MM.1S (cell line): Measurements from ENCODE around the gene TIGD2.

ENCODE experiments used
- DNase-seq: peaks from one replicate; pipeline ENCODE4 v3.0.0-alpha.2; 2015
- H2AFZ ChIP-seq: fragments of 300-600 bp; sonication (generic); 2 replicates; pipeline ENCODE4 v1.6.0; 2016; ENCODE audit warnings: antibody characterized with exemption, low read length
- H3F3A ChIP-seq: fragments of 300-600 bp; sonication (generic); 2 replicates; pipeline ENCODE4 v1.6.1; 2016; ENCODE audit warnings: mild to moderate bottlenecking, antibody characterized with exemption, low read length, moderate library complexity, mixed read lengths; ENCODE audit not compliant: insufficient read depth
- H3K27ac ChIP-seq: fragments of 300-600 bp; sonication (generic); 2 replicates; pipeline ENCODE4 v1.5.1; 2016; ENCODE audit warnings: mild to moderate bottlenecking, low read length
- H3K27me3 ChIP-seq: fragments of 300-600 bp; sonication (generic); replicated peaks from 2 replicates; pipeline ENCODE4 v1.6.0; 2016; ENCODE audit warnings: low read length; ENCODE audit not compliant: insufficient read depth
- H3K36me3 ChIP-seq: fragments of 300-600 bp; sonication (generic); replicated peaks from 2 replicates; pipeline ENCODE4 v1.6.1; 2016; ENCODE audit warnings: mild to moderate bottlenecking, low read length, mixed read lengths; ENCODE audit not compliant: insufficient read depth
- H3K4me1 ChIP-seq: fragments of 300-600 bp; sonication (generic); 2 replicates; pipeline ENCODE4 v1.6.1; 2016; ENCODE audit warnings: low read length, mixed read lengths
- H3K4me2 ChIP-seq: fragments of 300-600 bp; sonication (generic); 2 replicates; pipeline ENCODE4 v1.6.0; 2016; ENCODE audit warnings: low read depth, low read length
- H3K4me3 ChIP-seq: fragments of 300-600 bp; sonication (generic); 2 replicates; pipeline ENCODE4 v1.5.1; 2016; ENCODE audit warnings: low read length, mixed read lengths
- H3K79me2 ChIP-seq: fragments of 300-600 bp; sonication (generic); 2 replicates; pipeline ENCODE4 v1.6.1; 2016; ENCODE audit warnings: mixed run types, low read length, mixed read lengths
- H3K9ac ChIP-seq: fragments of 300-600 bp; sonication (generic); 2 replicates; pipeline ENCODE4 v1.6.1; 2016; ENCODE audit warnings: low read length, mixed read lengths
- H3K9me2 ChIP-seq: fragments of 300-600 bp; sonication (generic); replicated peaks from 2 replicates; pipeline ENCODE4 v1.6.1; 2016; ENCODE audit warnings: mild to moderate bottlenecking, low read length, mixed read lengths; ENCODE audit not compliant: insufficient read depth
- H3K9me3 ChIP-seq: fragments of 300-600 bp; sonication (generic); replicated peaks from 2 replicates; pipeline ENCODE4 v1.6.1; 2016; ENCODE audit warnings: mild to moderate bottlenecking, low read length, mixed read lengths; ENCODE audit not compliant: insufficient read depth
- H4K20me1 ChIP-seq: fragments of 300-600 bp; sonication (generic); 2 replicates; pipeline ENCODE4 v1.6.1; 2016; ENCODE audit warnings: mild to moderate bottlenecking, low read length, moderate library complexity, mixed read lengths; ENCODE audit not compliant: insufficient read depth
- EZH2 ChIP-seq: fragments of 300-600 bp; sonication (generic); optimal IDR thresholded peaks from 2 replicates; pipeline ENCODE3; 2017; ENCODE audit warnings: low read depth, mild to moderate bottlenecking, antibody characterized with exemption, low read length, mixed read lengths
- EZH2phosphoT487 ChIP-seq: fragments of 300-600 bp; sonication (generic); IDR thresholded peaks from 2 replicates; pipeline ENCODE4 v1.6.1; 2018; ENCODE audit warnings: antibody characterized with exemption, low read length
- TF ChIP-seq, protein P1 (sequence below): fragments of 300-600 bp; sonication (generic); IDR thresholded peaks from 2 replicates; pipeline ENCODE4 v1.5.1; 2016; ENCODE audit warnings: antibody characterized with exemption, low read length, mixed read lengths

Gene TIGD2

DNA sequence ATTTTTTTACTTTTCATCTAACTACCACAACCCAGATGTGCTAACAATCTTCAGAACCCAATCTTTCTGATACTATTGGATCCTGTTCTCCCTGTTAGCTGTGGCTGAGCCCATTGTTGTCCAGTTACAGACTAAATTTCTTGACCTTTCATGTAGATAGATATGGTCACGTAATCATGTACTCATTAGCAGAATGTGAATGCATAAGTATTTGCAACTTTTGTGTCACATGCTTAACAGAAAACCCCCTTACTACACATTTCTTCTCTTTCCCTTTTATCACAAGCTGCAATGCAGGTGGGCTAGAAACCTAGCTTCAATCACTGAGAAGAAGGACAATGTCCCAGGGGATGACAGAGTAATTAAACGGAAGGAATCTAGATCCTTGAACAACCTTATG lies 41.3 kb upstream of the TIGD2 start:
- Histone ChIP-seq H3K27ac (no peak overlapping the region), H3K27me3 (no peaks in the 10 kb centered on the region), H3K9me3 (no peaks in the 10 kb centered on the region), H3K9me2 (no peaks in the 10 kb centered on the region), H3K9ac (no peak overlapping the region), H4K20me1 (no peaks in the 10 kb centered on the region), H3K4me1 (no peaks in the 10 kb centered on the region), H3K4me2 (no peak overlapping the region), H3K36me3 (no peaks in the 10 kb centered on the region), H2AFZ (no peak overlapping the region), H3K79me2 (no peaks in the 10 kb centered on the region), H3F3A (no peaks in the 10 kb centered on the region), H3K4me3 (no peak overlapping the region)
- TF ChIP-seq EZH2 = no peak
- no peak for TF ChIP-seq EZH2phosphoT487
- TF ChIP-seq, protein P1, sequence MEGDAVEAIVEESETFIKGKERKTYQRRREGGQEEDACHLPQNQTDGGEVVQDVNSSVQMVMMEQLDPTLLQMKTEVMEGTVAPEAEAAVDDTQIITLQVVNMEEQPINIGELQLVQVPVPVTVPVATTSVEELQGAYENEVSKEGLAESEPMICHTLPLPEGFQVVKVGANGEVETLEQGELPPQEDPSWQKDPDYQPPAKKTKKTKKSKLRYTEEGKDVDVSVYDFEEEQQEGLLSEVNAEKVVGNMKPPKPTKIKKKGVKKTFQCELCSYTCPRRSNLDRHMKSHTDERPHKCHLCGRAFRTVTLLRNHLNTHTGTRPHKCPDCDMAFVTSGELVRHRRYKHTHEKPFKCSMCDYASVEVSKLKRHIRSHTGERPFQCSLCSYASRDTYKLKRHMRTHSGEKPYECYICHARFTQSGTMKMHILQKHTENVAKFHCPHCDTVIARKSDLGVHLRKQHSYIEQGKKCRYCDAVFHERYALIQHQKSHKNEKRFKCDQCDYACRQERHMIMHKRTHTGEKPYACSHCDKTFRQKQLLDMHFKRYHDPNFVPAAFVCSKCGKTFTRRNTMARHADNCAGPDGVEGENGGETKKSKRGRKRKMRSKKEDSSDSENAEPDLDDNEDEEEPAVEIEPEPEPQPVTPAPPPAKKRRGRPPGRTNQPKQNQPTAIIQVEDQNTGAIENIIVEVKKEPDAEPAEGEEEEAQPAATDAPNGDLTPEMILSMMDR = no peak
- DNase-seq = no peak

DNA sequence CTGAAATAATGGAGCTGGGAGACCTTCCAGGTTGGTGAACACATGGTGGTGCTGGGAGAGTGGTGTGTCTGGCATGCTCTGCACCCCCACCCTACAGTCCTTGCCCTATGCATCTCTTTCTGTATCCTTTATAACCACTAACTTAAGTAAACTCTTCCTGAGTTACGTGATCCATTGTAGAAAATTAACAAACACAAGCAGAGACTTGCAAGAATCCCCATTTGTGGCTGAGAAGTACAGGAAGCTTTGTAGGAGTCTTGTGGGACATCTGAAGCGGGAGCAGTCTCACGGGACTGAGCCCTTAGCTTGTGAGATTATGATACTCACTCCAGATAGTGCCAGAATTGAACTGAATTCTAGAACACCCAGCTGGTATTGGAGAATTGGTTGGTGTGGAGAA lies 40.0 kb upstream of the TIGD2 start:
- Histone ChIP-seq H3K27ac (no peak overlapping the region), H3F3A (no peaks in the 10 kb centered on the region), H3K9me3 (no peaks in the 10 kb centered on the region), H3K4me3 (no peak overlapping the region), H3K9me2 (no peaks in the 10 kb centered on the region), H4K20me1 (no peaks in the 10 kb centered on the region), H3K27me3 (no peaks in the 10 kb centered on the region), H3K79me2 (no peaks in the 10 kb centered on the region), H3K9ac (no peak overlapping the region), H3K4me2 (no peak overlapping the region), H2AFZ (no peak overlapping the region), H3K36me3 (no peaks in the 10 kb centered on the region), H3K4me1 (no peaks in the 10 kb centered on the region)
- DNase-seq = no peak
- TF ChIP-seq EZH2 (no peak), EZH2phosphoT487 (no peak)
- TF ChIP-seq, protein P1 = no peak

DNA sequence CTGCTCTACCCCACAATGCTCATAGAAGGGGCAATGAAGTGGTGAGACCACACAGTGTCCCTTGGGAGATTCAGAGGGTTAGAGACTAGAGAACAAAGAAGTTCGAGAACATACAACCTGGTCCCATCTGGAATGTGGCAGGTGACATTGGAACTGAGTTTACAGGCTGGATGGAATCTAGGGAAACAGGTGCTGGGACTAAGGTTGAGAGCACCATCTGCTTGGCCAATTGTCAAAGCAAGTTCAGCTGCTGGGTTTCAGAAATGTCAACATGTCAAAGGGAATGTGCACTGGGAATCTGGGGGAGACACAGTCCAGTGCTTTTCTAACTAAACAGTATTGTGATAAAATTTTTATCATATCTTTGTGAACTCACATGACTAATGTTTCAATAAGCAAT lies 38.4 kb upstream of the TIGD2 start:
- TF ChIP-seq EZH2phosphoT487 = no peak
- TF ChIP-seq EZH2 = no peak
- TF ChIP-seq, protein P1 = no peak
- Histone ChIP-seq H3K9me2 (no peaks in the 10 kb centered on the region), H3K36me3 (no peaks in the 10 kb centered on the region), H3K4me1 (no peaks in the 10 kb centered on the region), H3F3A (no peaks in the 10 kb centered on the region), H3K27ac (no peak overlapping the region), H3K9ac (no peak overlapping the region), H3K4me2 (no peak overlapping the region), H3K79me2 (no peaks in the 10 kb centered on the region), H3K27me3 (no peaks in the 10 kb centered on the region), H2AFZ (no peak overlapping the region), H3K9me3 (no peaks in the 10 kb centered on the region), H3K4me3 (no peak overlapping the region), H4K20me1 (no peaks in the 10 kb centered on the region)
- no peak for DNase-seq

DNA sequence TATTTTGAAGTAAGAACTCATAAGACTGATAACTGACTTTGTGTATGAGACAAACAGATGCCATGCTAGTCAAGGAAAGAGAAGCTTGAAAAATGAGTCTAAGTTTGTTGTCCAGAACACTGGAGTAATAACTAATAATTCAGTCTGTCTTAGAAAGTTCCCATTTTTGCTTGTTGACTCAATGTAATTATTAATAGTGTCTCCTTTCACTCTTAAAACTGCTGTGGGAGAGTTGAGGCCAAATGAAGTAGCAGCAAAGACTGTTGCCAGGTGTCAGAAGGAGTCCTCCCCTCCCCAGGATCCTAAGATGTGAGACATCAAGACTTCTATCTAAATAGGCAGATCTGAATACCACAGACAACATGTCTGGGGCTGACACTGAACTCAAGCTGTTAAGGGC lies 33.6 kb upstream of the TIGD2 start:
- H3K9me2 ChIP-seq = no peaks in the 10 kb centered on the region
- no peak for DNase-seq
- no peak overlapping the region for H2AFZ ChIP-seq
- no peaks in the 10 kb centered on the region for H3F3A ChIP-seq
- no peak for TF ChIP-seq EZH2phosphoT487
- no peak for TF ChIP-seq EZH2
- TF ChIP-seq, protein P1 = no peak
- H3K9me3 ChIP-seq = no peaks in the 10 kb centered on the region
- H3K9ac ChIP-seq = no peak overlapping the region
- H3K4me3 ChIP-seq = no peak overlapping the region
- H3K4me2 ChIP-seq = no peak overlapping the region
- H3K27ac ChIP-seq = no peak overlapping the region
- peaks cover 6% of the 10 kb centered on the region; the same call in 1 of the 2 replicates for H3K4me1 ChIP-seq
- no peaks in the 10 kb centered on the region for H4K20me1 ChIP-seq
- H3K27me3 ChIP-seq = no peaks in the 10 kb centered on the region
- H3K36me3 ChIP-seq = no peaks in the 10 kb centered on the region
- H3K79me2 ChIP-seq = no peaks in the 10 kb centered on the region
